Hepatocyte (in vitro differentiated cells): ENCODE data around the gene ME3.

Experiments used
- EZH2phosphoT487 ChIP-seq: fragments of 200-600 bp; sonication (generic); IDR thresholded peaks from one replicate; pipeline ENCODE4 v1.6.1; 2018; ENCODE audit warnings: antibody characterized with exemption, mild to moderate bottlenecking, low read depth, moderate library complexity; ENCODE audit not compliant: unreplicated experiment, severe bottlenecking
- TF ChIP-seq, protein P1 (sequence below): fragments of 200-600 bp; sonication (generic); IDR thresholded peaks from 2 replicates; pipeline ENCODE4 v1.5.1; 2016; ENCODE audit warnings: antibody characterized with exemption, mild to moderate bottlenecking; ENCODE audit not compliant: poor library complexity

DNA sequence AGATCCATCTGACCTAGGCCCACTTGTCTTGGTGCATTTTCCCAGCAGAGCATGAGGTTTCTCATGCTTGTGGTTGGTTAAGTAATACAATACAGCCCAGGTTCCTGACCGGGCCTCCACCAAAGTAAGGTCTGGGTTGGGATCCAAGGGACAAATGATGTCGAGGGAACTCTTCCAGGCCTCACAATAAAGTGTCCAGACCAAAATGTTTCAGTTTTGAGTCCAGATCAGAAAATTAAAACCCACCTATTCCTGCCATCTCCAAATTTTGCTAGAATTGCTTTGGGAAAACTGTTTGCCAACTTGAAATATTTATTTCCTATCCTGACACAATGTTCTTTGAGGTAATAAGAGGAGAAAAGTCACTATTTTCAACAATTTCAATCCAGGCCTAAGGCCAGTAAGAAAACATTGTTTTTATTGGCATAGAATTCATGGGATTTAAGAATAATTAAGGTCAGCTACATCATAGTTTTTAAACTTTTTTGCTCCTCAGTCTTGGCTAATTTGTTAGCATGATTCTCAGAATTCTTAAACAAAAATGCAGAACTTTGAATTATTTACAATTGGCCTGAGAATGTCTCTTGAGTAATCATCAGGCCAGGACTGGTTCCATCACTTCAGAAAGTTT is 51.4 kb downstream of the ME3 start:
- TF ChIP-seq, protein P1, sequence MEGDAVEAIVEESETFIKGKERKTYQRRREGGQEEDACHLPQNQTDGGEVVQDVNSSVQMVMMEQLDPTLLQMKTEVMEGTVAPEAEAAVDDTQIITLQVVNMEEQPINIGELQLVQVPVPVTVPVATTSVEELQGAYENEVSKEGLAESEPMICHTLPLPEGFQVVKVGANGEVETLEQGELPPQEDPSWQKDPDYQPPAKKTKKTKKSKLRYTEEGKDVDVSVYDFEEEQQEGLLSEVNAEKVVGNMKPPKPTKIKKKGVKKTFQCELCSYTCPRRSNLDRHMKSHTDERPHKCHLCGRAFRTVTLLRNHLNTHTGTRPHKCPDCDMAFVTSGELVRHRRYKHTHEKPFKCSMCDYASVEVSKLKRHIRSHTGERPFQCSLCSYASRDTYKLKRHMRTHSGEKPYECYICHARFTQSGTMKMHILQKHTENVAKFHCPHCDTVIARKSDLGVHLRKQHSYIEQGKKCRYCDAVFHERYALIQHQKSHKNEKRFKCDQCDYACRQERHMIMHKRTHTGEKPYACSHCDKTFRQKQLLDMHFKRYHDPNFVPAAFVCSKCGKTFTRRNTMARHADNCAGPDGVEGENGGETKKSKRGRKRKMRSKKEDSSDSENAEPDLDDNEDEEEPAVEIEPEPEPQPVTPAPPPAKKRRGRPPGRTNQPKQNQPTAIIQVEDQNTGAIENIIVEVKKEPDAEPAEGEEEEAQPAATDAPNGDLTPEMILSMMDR: no peak
- no peak for TF ChIP-seq EZH2phosphoT487
